SK-N-SH treated with all-trans-retinoic acid at 6 μM for 48 hours (cell line): ENCODE measurements around the gene TADA3.

Source experiments
- ATAC-seq: fragments of 200-7000 bp; cut with Tn5 transposase; 3 replicates; pipeline ENCODE4 v1.9.1; 2020; ENCODE audit warnings: mild to moderate bottlenecking, moderate library complexity
- ARNTL ChIP-seq: fragments of 450-650 bp; formaldehyde crosslinking; IDR thresholded peaks from 2 replicates; pipeline ENCODE4 v1.5.0; 2020; ENCODE audit warnings: low read depth, mild to moderate bottlenecking, moderate library complexity, borderline replicate concordance
- BACH2 ChIP-seq: fragments of 250-450 bp; sonication (Bioruptor Pico); IDR thresholded peaks from 2 replicates; pipeline ENCODE4 v1.9.0; 2021; ENCODE audit warnings: mild to moderate bottlenecking, borderline replicate concordance
- CREB5 ChIP-seq: fragments of 250-450 bp; sonication (Bioruptor Pico); IDR thresholded peaks from 2 replicates; pipeline ENCODE4 v1.5.1; 2020; ENCODE audit warnings: low read depth, mild to moderate bottlenecking, moderate library complexity
- CSDC2 ChIP-seq: fragments of 250-450 bp; sonication (Bioruptor Pico); IDR thresholded peaks from 2 replicates; pipeline ENCODE4 v1.5.0; 2020; ENCODE audit warnings: mild to moderate bottlenecking, moderate library complexity
- CSRNP3 ChIP-seq: fragments of 250-450 bp; sonication (Bioruptor Pico); IDR thresholded peaks from 2 replicates; pipeline ENCODE4 v1.5.1; 2021; ENCODE audit warnings: mild to moderate bottlenecking, moderate library complexity
- ESRRG ChIP-seq: fragments of 250-450 bp; sonication (Bioruptor Pico); IDR thresholded peaks from 2 replicates; pipeline ENCODE4 v1.6.1; 2021; ENCODE audit warnings: mild to moderate bottlenecking
- GLIS3 ChIP-seq: fragments of 250-450 bp; sonication (Bioruptor Pico); IDR thresholded peaks from 2 replicates; pipeline ENCODE4 v1.5.0; 2020; ENCODE audit warnings: mild to moderate bottlenecking, moderate library complexity
- ISL1 ChIP-seq: fragments of 250-450 bp; sonication (Bioruptor Pico); IDR thresholded peaks from 2 replicates; pipeline ENCODE4 v2.1.2; 2022; ENCODE audit warnings: mild to moderate bottlenecking, moderate library complexity
- OSR1 ChIP-seq: fragments of 250-450 bp; sonication (Bioruptor Pico); IDR thresholded peaks from 2 replicates; pipeline ENCODE4 v1.8.0; 2022; ENCODE audit warnings: moderate library complexity, mild to moderate bottlenecking, inconsistent platforms
- POU6F1 ChIP-seq: fragments of 250-450 bp; sonication (Bioruptor Pico); IDR thresholded peaks from 2 replicates; pipeline ENCODE4 v1.8.0; 2021; ENCODE audit warnings: low read depth, mild to moderate bottlenecking, moderate library complexity, borderline replicate concordance
- PPARA ChIP-seq: fragments of 250-450 bp; sonication (Bioruptor Pico); IDR thresholded peaks from 2 replicates; pipeline ENCODE4 v1.5.0; 2020; ENCODE audit warnings: mild to moderate bottlenecking, borderline replicate concordance
- SNAI2 ChIP-seq: fragments of 250-450 bp; sonication (Bioruptor Pico); IDR thresholded peaks from 2 replicates; pipeline ENCODE4 v1.5.0; 2020; ENCODE audit warnings: mild to moderate bottlenecking, moderate library complexity
- TCF4 ChIP-seq: fragments of 250-450 bp; sonication (Bioruptor Pico); IDR thresholded peaks from 2 replicates; pipeline ENCODE4 v1.8.0; 2021; ENCODE audit warnings: mild to moderate bottlenecking, moderate library complexity, borderline replicate concordance
- TOX ChIP-seq: fragments of 250-450 bp; sonication (Bioruptor Pico); IDR thresholded peaks from 2 replicates; pipeline ENCODE4 v1.8.0; 2021; ENCODE audit warnings: mild to moderate bottlenecking, moderate library complexity, borderline replicate concordance
- TSHZ2 ChIP-seq: fragments of 250-450 bp; sonication (Bioruptor Pico); IDR thresholded peaks from 2 replicates; pipeline ENCODE4 v1.5.0; 2020; ENCODE audit warnings: mild to moderate bottlenecking, moderate library complexity
- ZC3H10 ChIP-seq: fragments of 250-450 bp; sonication (Bioruptor Pico); IDR thresholded peaks from 2 replicates; pipeline ENCODE4 v1.5.1; 2021; ENCODE audit warnings: mild to moderate bottlenecking, moderate library complexity
- ZFP3 ChIP-seq: fragments of 250-450 bp; sonication (Bioruptor Pico); IDR thresholded peaks from 2 replicates; pipeline ENCODE4 v1.5.0; 2020; ENCODE audit warnings: mild to moderate bottlenecking, moderate library complexity
- ZFP30 ChIP-seq: fragments of 450-650 bp; formaldehyde crosslinking; IDR thresholded peaks from 2 replicates; pipeline ENCODE4 v1.5.0; 2022; ENCODE audit warnings: mild to moderate bottlenecking, moderate library complexity
- ZNF565 ChIP-seq: fragments of 450-650 bp; formaldehyde crosslinking; conservative IDR thresholded peaks from 2 replicates; pipeline ENCODE4 v1.5.0; 2020; ENCODE audit warnings: low read depth, mild to moderate bottlenecking, moderate library complexity
- ZNF70 ChIP-seq: fragments of 450-650 bp; formaldehyde crosslinking; IDR thresholded peaks from 2 replicates; pipeline ENCODE4 v1.5.0; 2020; ENCODE audit warnings: mild to moderate bottlenecking, moderate library complexity
- ZNF8 ChIP-seq: fragments of 450-650 bp; formaldehyde crosslinking; IDR thresholded peaks from 2 replicates; pipeline ENCODE4 v1.5.0; 2020; ENCODE audit warnings: mild to moderate bottlenecking, moderate library complexity
- TF ChIP-seq, protein P1 (sequence below): fragments of 250-450 bp; sonication (Bioruptor Pico); IDR thresholded peaks from 2 replicates; pipeline ENCODE4 v1.8.0; 2020; ENCODE audit warnings: mild to moderate bottlenecking, moderate library complexity, borderline replicate concordance

Gene TADA3

DNA sequence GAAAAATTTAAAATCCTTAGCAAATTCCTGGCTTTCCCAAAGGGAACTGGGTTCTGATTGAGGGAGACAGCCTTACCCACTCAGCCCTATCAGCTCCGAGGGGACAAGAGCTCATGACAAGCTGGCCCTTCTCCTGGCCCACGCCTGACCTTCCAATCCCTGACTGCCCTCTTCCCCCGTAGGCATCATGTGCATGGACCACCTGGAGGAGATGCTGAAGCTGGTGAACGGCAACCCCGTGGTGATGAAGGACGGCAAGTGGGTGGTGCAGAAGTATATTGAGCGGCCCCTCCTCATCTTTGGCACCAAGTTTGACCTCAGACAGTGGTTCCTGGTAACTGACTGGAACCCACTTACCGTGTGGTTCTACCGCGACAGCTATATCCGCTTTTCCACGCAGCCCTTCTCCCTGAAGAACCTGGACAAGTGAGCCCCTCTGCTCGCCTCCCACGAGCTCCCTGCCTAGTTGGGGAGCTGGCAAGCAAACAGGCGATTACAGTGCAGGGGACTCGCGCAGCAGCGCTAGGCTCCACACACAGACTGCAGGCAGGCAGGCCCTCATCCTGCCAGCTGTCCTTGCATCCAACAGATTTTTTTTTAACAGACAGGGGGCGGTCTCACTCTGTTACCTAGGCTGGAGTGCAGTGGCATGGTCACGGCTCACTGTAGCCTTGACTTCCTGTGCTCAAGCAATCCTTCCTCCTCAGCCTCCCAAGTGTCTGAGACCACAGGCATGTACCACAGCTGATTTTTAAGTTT lies 34.7 kb upstream of the TADA3 start:
- TF ChIP-seq TSHZ2 (CRISPR knock-in tag) (no peak), ZC3H10 (CRISPR knock-in tag) (no peak), POU6F1 (CRISPR knock-in tag) (no peak), PPARA (no peak), ZNF565 (CRISPR knock-in tag) (no peak), ISL1 (CRISPR knock-in tag) (no peak), CSRNP3 (no peak), ESRRG (CRISPR knock-in tag) (no peak), TOX (CRISPR knock-in tag) (no peak), CREB5 (CRISPR knock-in tag) (no peak), GLIS3 (CRISPR knock-in tag) (no peak), CSDC2 (no peak), ZFP3 (CRISPR knock-in tag) (no peak), ZNF8 (CRISPR knock-in tag) (no peak), OSR1 (CRISPR knock-in tag) (no peak), SNAI2 (CRISPR knock-in tag) (no peak), ZFP30 (CRISPR knock-in tag) (no peak), TCF4 (no peak)
- TF ChIP-seq, protein P1, sequence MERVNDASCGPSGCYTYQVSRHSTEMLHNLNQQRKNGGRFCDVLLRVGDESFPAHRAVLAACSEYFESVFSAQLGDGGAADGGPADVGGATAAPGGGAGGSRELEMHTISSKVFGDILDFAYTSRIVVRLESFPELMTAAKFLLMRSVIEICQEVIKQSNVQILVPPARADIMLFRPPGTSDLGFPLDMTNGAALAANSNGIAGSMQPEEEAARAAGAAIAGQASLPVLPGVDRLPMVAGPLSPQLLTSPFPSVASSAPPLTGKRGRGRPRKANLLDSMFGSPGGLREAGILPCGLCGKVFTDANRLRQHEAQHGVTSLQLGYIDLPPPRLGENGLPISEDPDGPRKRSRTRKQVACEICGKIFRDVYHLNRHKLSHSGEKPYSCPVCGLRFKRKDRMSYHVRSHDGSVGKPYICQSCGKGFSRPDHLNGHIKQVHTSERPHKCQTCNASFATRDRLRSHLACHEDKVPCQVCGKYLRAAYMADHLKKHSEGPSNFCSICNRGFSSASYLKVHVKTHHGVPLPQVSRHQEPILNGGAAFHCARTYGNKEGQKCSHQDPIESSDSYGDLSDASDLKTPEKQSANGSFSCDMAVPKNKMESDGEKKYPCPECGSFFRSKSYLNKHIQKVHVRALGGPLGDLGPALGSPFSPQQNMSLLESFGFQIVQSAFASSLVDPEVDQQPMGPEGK (CRISPR knock-in tag) = no peak
- ATAC-seq = peak; percentile 80

DNA sequence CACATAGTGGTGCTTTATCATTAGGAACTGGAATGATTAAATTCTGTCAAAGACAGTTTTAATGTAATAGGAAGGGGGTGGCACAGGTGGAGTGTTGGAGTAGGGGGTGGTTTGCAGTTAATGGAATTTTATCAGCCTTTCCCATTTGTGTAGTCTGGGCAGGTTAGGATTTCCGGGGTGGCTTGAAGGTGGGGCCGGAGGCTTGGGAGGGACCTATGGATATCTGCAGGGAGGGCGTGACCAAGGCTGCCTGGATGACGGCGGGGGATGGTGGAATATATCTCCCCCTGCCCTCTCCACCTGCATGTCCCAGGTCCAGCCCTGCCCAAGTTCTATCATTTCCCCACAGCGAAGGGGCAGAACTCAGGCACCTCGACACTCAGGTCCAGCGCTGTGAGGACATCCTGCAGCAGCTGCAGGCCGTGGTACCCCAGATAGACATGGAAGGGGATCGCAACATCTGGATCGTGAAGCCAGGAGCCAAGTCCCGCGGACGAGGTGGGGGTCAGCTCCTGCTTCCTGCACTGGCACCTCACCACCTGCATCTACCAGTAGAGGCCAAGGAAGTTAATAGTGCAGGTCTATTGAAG lies 33.3 kb upstream of the TADA3 start:
- no peak for ATAC-seq
- TF ChIP-seq ISL1 (CRISPR knock-in tag) (no peak), SNAI2 (CRISPR knock-in tag) (no peak), ZNF70 (CRISPR knock-in tag) (no peak), CSDC2 (no peak), ZNF565 (CRISPR knock-in tag) (no peak), BACH2 (CRISPR knock-in tag) (no peak), ZFP30 (CRISPR knock-in tag) (no peak), ARNTL (CRISPR knock-in tag) (no peak), ZC3H10 (CRISPR knock-in tag) (no peak), TSHZ2 (CRISPR knock-in tag) (no peak), POU6F1 (CRISPR knock-in tag) (no peak)
- TF ChIP-seq, protein P1 (CRISPR knock-in tag) = no peak
